ENCODE measurements around the gene BTRC. TPM values are rescaled to one million over a fixed set of nuclear protein-coding genes. Genes with fewer than 3 reads are reported as not detected.

The BTRC gene
- total and polyA plus RNA-seq, 2 donors from 2014 or later, result 6.7 to 18.0 TPM

DNA sequence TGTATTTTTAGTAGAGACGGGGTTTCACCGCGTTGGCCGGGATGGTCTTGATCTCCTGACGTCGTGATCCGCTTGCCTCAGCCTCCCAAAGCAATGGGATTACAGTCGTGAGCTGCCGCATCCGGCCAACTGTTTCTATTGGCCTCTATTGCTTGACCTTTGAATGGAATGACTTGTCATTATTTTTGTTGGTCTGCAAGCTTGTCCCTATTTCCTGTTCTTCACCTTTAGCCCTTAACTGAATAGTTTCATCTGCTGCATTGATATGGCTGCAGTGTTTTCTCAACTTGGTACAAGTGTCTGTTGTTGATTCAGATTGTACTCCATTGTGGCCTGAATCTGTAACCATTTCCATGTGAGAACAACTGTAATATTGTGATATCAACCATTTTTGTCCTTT is 128.6 kb downstream of the BTRC start:
- DNase-seq (peak in 1 of 5 donors; percentile 19), FAIRE-seq (no peak)
- no peaks in the 10 kb centered on the region for H3K36me3 ChIP-seq (ENCODE audit: control insufficient read depth in 2 of 3, insufficient read depth in 3 of 3, low read length in 3 of 3)
- H3K27me3 ChIP-seq (ENCODE audit: control insufficient read depth, insufficient read depth, low read length), result no peaks in the 10 kb centered on the region
- no peak overlapping the region for H3K4me3 ChIP-seq (ENCODE audit: low read length in 3 of 3)
- no peak overlapping the region for H3K27ac ChIP-seq (ENCODE audit: low read depth in 2 of 2, low read length in 2 of 2)
- no peaks in the 10 kb centered on the region for H3K4me1 ChIP-seq (ENCODE audit: control insufficient read depth in 2 of 3, insufficient read depth in 2 of 3, low read depth in 1 of 3, low read length in 3 of 3)
- H3K9me3 ChIP-seq (ENCODE audit: control insufficient read depth in 2 of 3, insufficient read depth in 1 of 3, low read length in 3 of 3), result no peaks in the 10 kb centered on the region
- TF ChIP-seq, protein P1, sequence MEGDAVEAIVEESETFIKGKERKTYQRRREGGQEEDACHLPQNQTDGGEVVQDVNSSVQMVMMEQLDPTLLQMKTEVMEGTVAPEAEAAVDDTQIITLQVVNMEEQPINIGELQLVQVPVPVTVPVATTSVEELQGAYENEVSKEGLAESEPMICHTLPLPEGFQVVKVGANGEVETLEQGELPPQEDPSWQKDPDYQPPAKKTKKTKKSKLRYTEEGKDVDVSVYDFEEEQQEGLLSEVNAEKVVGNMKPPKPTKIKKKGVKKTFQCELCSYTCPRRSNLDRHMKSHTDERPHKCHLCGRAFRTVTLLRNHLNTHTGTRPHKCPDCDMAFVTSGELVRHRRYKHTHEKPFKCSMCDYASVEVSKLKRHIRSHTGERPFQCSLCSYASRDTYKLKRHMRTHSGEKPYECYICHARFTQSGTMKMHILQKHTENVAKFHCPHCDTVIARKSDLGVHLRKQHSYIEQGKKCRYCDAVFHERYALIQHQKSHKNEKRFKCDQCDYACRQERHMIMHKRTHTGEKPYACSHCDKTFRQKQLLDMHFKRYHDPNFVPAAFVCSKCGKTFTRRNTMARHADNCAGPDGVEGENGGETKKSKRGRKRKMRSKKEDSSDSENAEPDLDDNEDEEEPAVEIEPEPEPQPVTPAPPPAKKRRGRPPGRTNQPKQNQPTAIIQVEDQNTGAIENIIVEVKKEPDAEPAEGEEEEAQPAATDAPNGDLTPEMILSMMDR (IDR thresholded peaks at IDR 0.05; ENCODE audit: borderline replicate concordance, extremely low read depth, insufficient read depth), result no peak
- intact Hi-C loops (cut with DNase I), result no loop called here
- no peak overlapping the region for H3K9ac ChIP-seq (ENCODE audit: low read length in 3 of 3)

DNA sequence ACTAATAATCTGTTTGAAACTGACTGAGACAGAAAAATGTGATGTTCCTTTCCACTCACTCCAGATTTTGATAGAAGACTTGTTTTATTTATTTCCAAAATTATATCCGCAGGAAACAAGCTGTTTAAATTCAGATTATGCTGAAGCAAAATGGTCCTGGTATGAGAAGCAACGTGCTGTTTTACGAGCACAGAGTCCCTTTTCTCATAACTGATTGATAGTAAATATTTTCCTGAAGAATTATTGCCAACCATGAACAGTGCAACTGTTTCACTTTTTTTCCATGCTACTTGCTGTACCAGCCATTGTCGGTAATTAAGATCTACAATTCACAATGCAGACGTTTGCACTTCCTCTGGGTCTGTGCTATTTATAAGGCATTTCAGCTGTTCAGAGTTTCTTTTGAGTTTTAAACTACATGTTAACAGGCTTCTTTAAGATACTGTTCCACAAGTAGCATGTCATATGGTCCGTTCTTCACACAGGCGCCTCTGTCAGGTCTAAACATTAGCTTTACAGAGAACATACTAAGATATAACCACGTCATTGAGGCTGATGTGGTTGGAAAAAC is 130.3 kb downstream of the BTRC start:
- Histone ChIP-seq H3K9me3 (ENCODE audit: control insufficient read depth in 2 of 3, insufficient read depth in 1 of 3, low read length in 3 of 3) (no peaks in the 10 kb centered on the region), H3K9ac (ENCODE audit: low read length in 3 of 3) (no peak overlapping the region), H3K27me3 (ENCODE audit: control insufficient read depth, insufficient read depth, low read length) (no peaks in the 10 kb centered on the region), H3K27ac (ENCODE audit: low read depth in 2 of 2, low read length in 2 of 2) (no peak overlapping the region), H3K4me3 (ENCODE audit: low read length in 3 of 3) (no peak overlapping the region), H3K4me1 (ENCODE audit: control insufficient read depth in 2 of 3, insufficient read depth in 2 of 3, low read depth in 1 of 3, low read length in 3 of 3) (no peaks in the 10 kb centered on the region), H3K36me3 (ENCODE audit: control insufficient read depth in 2 of 3, insufficient read depth in 3 of 3, low read length in 3 of 3) (no peaks in the 10 kb centered on the region)
- FAIRE-seq (no peak), DNase-seq (peak in 1 of 5 donors; percentile 25)
- TF ChIP-seq, protein P1 (IDR thresholded peaks at IDR 0.05; ENCODE audit: borderline replicate concordance, extremely low read depth, insufficient read depth), result no peak
- intact Hi-C loops (cut with DNase I), result no loop called here

DNA sequence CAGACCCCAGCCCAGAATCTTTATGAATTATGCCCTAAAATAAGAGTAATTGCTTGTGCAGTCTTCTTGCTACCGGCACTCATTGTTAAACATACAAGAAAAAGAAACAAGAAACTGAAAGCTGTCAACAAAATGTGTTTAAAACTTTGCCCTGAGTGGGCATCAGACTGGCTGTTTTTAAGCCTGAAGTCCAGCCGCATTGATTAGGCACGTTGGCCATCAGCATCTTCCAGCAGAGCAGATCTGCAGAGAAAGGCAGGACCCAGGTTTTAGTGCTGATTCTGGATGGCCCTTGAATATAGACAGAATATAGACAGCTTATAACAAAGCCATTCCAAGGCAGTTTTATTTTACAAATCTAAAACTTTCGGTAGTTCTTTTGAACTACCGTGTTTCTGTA is 131.2 kb downstream of the BTRC start:
- Histone ChIP-seq H3K27me3 (ENCODE audit: control insufficient read depth, insufficient read depth, low read length) (no peaks in the 10 kb centered on the region), H3K4me1 (ENCODE audit: control insufficient read depth in 2 of 3, insufficient read depth in 2 of 3, low read depth in 1 of 3, low read length in 3 of 3) (no peaks in the 10 kb centered on the region), H3K9me3 (ENCODE audit: control insufficient read depth in 2 of 3, insufficient read depth in 1 of 3, low read length in 3 of 3) (no peaks in the 10 kb centered on the region), H3K4me3 (ENCODE audit: low read length in 3 of 3) (no peak overlapping the region), H3K9ac (ENCODE audit: low read length in 3 of 3) (no peak overlapping the region), H3K27ac (ENCODE audit: low read depth in 2 of 2, low read length in 2 of 2) (no peak overlapping the region), H3K36me3 (ENCODE audit: control insufficient read depth in 2 of 3, insufficient read depth in 3 of 3, low read length in 3 of 3) (no peaks in the 10 kb centered on the region)
- intact Hi-C loops (cut with DNase I), result no loop called here
- FAIRE-seq, result no peak
- no peak for DNase-seq
- TF ChIP-seq, protein P1 (IDR thresholded peaks at IDR 0.05; ENCODE audit: borderline replicate concordance, extremely low read depth, insufficient read depth), result no peak

All from kidney (tissue), 14 donors.